ENCODE results near the gene SUCLG2. TPM values are rescaled to one million over a fixed set of nuclear protein-coding genes. Genes with fewer than 3 reads are reported as not detected.

SUCLG2 gene
- total RNA-seq, 1 experiment from 2014 or later, result 53.5 TPM

DNA sequence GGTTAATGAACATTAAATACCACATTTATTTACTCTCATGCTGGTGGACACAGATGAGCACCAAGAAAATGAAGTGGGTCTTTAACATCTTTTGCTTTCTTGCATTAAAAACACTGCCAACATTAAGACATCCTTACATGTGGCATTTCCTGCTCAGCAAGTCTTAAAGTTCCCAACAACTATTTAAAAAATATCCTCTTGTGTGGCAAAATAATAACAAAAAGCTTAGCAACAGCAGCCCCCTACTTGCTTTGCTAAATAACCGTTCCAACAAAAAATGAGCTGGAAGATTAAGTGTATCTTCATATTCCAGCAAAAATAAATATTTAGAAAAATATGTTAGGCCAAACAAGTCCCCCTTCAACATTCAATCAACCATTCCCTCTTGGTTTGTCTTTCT, 93.1 kb downstream of the SUCLG2 start:
- CTCF ChIA-PET, result no interaction called here
- Histone ChIP-seq H3K4me1 (no peaks in the 10 kb centered on the region), H3K27me3 (replicated peaks; ENCODE audit: control insufficient read depth, insufficient read depth, low read length) (no peaks in the 10 kb centered on the region), H3K36me3 (ENCODE audit: control insufficient read depth, insufficient read depth, low read length) (no peaks in the 10 kb centered on the region), H3K9me3 (no peaks in the 10 kb centered on the region), H3K4me3 (ENCODE audit: low read depth, low read length) (no peak overlapping the region)
- POLR2A ChIA-PET, result no interaction called here
- intact Hi-C loops (cut with micrococcal nuclease; ENCODE audit: unreplicated experiment), result no loop called here
- H3K4me1 Mint-ChIP-seq (ENCODE audit: low read depth, unreplicated experiment), result peaks cover 10% of the 10 kb centered on the region
- H3K4me3 Mint-ChIP-seq (ENCODE audit: unreplicated experiment), result no peak overlapping the region
- TF ChIP-seq, protein P1, sequence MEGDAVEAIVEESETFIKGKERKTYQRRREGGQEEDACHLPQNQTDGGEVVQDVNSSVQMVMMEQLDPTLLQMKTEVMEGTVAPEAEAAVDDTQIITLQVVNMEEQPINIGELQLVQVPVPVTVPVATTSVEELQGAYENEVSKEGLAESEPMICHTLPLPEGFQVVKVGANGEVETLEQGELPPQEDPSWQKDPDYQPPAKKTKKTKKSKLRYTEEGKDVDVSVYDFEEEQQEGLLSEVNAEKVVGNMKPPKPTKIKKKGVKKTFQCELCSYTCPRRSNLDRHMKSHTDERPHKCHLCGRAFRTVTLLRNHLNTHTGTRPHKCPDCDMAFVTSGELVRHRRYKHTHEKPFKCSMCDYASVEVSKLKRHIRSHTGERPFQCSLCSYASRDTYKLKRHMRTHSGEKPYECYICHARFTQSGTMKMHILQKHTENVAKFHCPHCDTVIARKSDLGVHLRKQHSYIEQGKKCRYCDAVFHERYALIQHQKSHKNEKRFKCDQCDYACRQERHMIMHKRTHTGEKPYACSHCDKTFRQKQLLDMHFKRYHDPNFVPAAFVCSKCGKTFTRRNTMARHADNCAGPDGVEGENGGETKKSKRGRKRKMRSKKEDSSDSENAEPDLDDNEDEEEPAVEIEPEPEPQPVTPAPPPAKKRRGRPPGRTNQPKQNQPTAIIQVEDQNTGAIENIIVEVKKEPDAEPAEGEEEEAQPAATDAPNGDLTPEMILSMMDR (IDR thresholded peaks at IDR 0.05; ENCODE audit: insufficient read depth in 1 of 2, low read depth in 1 of 2, low read length in 1 of 2, severe bottlenecking in 1 of 2, unreplicated experiment in 1 of 2), result no peak
- no peak overlapping the region for H3K27ac Mint-ChIP-seq (ENCODE audit: unreplicated experiment)
- DNase-seq, result no peak
- H3K9me3 Mint-ChIP-seq (ENCODE audit: unreplicated experiment), result no peaks in the 10 kb centered on the region
- no peaks in the 10 kb centered on the region for H3K36me3 Mint-ChIP-seq (ENCODE audit: insufficient read depth, unreplicated experiment)
- no peaks in the 10 kb centered on the region for H3K27me3 Mint-ChIP-seq (ENCODE audit: insufficient read depth, unreplicated experiment)
- no TSS peak for BruUV-seq (replicated peaks)

DNA sequence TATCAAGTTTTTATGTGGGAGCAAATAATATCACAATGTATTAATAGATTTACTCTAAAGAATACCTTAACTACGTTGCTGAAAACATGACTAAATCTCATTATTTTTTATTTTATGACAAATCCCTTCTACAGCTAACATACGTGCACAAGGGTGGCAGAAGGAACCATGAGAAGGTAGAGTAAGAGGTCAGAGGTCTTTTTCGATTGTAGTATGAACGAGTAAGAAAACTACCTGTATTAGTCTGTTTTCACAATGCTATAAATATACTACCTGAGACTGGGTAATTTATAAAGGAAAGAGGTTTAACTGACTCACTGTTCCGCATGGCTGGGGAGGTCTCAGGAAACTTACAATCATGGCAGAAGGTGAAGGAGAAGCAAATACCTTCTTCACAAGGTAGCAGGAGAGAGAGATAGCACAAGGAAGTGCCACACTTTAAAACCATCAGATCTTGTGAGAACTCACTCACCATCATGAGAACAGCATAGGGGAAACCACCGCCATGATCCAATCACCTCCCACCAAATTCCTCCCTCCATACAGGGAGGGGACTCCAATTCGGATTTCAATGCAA, 95.3 kb downstream of the SUCLG2 start:
- BruUV-seq (replicated peaks), result no TSS peak
- Histone ChIP-seq H3K36me3 (ENCODE audit: control insufficient read depth, insufficient read depth, low read length) (no peaks in the 10 kb centered on the region), H3K9me3 (no peaks in the 10 kb centered on the region), H3K4me3 (ENCODE audit: low read depth, low read length) (no peak overlapping the region), H3K27me3 (replicated peaks; ENCODE audit: control insufficient read depth, insufficient read depth, low read length) (no peaks in the 10 kb centered on the region), H3K4me1 (no peaks in the 10 kb centered on the region)
- Mint-ChIP-seq H3K27ac (ENCODE audit: unreplicated experiment) (no peak overlapping the region), H3K27me3 (ENCODE audit: insufficient read depth, unreplicated experiment) (no peaks in the 10 kb centered on the region), H3K9me3 (ENCODE audit: unreplicated experiment) (no peaks in the 10 kb centered on the region), H3K4me1 (ENCODE audit: low read depth, unreplicated experiment) (peaks cover 10% of the 10 kb centered on the region), H3K4me3 (ENCODE audit: unreplicated experiment) (no peak overlapping the region), H3K36me3 (ENCODE audit: insufficient read depth, unreplicated experiment) (no peaks in the 10 kb centered on the region)
- intact Hi-C loops (cut with micrococcal nuclease; ENCODE audit: unreplicated experiment), result no loop called here
- ChIA-PET POLR2A (no interaction called here), CTCF (no interaction called here)
- TF ChIP-seq, protein P1 (IDR thresholded peaks at IDR 0.05; ENCODE audit: insufficient read depth in 1 of 2, low read depth in 1 of 2, low read length in 1 of 2, severe bottlenecking in 1 of 2, unreplicated experiment in 1 of 2), result no peak
- DNase-seq, result no peak

DNA sequence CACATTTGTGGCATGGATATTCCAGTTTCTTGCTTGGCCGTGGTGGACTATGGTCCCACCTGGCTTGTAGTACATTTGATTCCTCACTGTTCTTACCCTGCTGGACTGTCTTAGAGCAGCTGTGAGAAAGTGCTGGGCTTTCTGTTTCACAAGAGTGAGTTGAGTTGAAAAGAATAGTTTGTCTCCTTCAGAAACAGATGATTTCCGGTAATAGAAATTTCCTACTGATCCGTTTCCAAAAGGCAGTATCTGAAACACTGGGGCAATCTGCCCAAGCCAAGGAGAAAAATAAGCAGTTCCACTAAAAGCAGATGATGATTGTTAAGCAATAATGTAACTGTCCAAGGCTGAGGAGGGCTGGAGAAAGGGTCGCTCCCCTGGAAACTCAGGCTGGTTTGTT, 96.0 kb downstream of the SUCLG2 start:
- H3K9me3 Mint-ChIP-seq (ENCODE audit: unreplicated experiment), result no peaks in the 10 kb centered on the region
- Histone ChIP-seq H3K4me1 (no peaks in the 10 kb centered on the region), H3K36me3 (ENCODE audit: control insufficient read depth, insufficient read depth, low read length) (no peaks in the 10 kb centered on the region), H3K9me3 (no peaks in the 10 kb centered on the region), H3K4me3 (ENCODE audit: low read depth, low read length) (no peak overlapping the region), H3K27me3 (replicated peaks; ENCODE audit: control insufficient read depth, insufficient read depth, low read length) (no peaks in the 10 kb centered on the region)
- no peaks in the 10 kb centered on the region for H3K36me3 Mint-ChIP-seq (ENCODE audit: insufficient read depth, unreplicated experiment)
- no TSS peak for BruUV-seq (replicated peaks)
- TF ChIP-seq, protein P1 (IDR thresholded peaks at IDR 0.05; ENCODE audit: insufficient read depth in 1 of 2, low read depth in 1 of 2, low read length in 1 of 2, severe bottlenecking in 1 of 2, unreplicated experiment in 1 of 2), result no peak
- no peak for DNase-seq
- no peak overlapping the region for H3K4me3 Mint-ChIP-seq (ENCODE audit: unreplicated experiment)
- no peaks in the 10 kb centered on the region for H3K27me3 Mint-ChIP-seq (ENCODE audit: insufficient read depth, unreplicated experiment)
- ChIA-PET CTCF (no interaction called here), POLR2A (no interaction called here)
- peaks cover 10% of the 10 kb centered on the region for H3K4me1 Mint-ChIP-seq (ENCODE audit: low read depth, unreplicated experiment)
- intact Hi-C loops (cut with micrococcal nuclease; ENCODE audit: unreplicated experiment), result no loop called here
- no peak overlapping the region for H3K27ac Mint-ChIP-seq (ENCODE audit: unreplicated experiment)

Data from Caco-2 (cell line).